Measurements from ENCODE around the gene CMTR1.
"Not testable (repeated sequence)": the region's sequence is repeated elsewhere in the genome, so short reads cannot be mapped to it uniquely, and the experiment has no call there.

GRCh38 chr6:37500904-37501303 lies 67.9 kb downstream of the CMTR1 start:
- not testable (repeated sequence) for TF ChIP-seq CTCF (IDR thresholded peaks at IDR 0.05 in 8 of 11, conservative IDR thresholded peaks at IDR 0.05 in 3 of 11); POLR2AphosphoS5 (IDR thresholded peaks at IDR 0.05); POLR2A (IDR thresholded peaks at IDR 0.05)

Data from spleen (tissue), 7 donors.